TTC549 (cell line): Measurements from ENCODE around the gene CRACDL.

ENCODE experiments used
- FAIRE-seq: peaks from 2 replicates; lab custom pipeline; 2012; peaks lifted over from hg19 to GRCh38; lab: Jason Lieb, UNC

The CRACDL gene

DNA sequence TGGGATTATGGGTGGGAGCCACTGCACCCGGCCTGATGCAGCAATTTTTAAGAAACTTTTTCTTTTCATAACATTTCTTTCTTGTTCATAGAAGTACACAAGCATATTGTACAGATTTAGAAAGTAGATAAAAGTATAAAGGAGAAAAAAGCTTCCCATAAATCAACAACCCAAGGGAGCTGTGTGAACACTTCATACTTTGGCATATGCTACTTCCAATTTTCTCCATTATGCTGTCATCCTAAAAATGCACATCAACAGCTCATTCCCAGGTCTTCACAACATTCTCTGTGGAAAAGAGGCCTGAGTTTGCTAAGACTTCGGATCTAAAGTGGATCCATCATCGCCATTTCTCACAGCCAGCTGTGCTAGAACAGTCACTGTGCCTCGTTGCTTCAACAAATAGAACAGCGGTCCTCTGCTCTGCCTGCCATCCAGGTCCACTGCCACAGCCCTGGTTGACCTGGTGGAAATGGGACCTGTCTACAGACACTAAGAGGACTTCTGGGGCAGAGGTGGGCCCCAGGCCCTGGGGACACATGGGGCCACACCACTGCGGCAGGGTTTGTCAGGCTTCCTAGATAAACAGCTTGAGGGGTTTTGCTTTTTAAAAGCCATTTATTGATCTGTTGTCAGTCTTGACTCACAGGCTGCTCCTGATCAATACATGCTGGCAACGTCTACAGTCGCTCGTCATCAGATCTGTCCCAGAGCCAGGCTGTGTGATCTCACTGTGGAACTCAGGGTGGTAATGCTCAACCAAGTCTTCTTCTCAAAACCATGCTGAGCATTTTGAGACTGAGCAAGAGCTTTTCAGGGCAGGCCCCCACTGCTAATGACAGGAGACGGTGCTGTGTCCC is 132.4 kb downstream of the CRACDL start:
- FAIRE-seq: no peak

DNA sequence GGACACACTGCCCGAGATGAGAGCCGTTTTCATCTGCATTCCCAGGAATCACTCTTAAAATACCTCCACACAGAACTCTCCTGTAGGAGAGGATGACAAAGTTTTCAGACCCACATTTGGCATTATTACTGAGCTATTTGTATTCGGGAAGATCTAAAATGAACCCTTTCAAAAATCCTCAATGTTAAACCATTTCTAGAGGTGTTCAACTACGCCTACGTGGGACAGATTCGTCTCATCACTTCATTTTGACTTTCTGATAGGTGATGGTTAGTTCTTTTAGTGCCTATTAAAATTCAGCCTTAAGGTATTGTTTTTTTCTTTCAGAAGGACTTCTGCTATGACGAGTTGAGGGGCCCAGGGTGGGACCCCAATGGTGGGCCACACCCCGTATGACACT is 133.7 kb downstream of the CRACDL start:
- no peak for FAIRE-seq

DNA sequence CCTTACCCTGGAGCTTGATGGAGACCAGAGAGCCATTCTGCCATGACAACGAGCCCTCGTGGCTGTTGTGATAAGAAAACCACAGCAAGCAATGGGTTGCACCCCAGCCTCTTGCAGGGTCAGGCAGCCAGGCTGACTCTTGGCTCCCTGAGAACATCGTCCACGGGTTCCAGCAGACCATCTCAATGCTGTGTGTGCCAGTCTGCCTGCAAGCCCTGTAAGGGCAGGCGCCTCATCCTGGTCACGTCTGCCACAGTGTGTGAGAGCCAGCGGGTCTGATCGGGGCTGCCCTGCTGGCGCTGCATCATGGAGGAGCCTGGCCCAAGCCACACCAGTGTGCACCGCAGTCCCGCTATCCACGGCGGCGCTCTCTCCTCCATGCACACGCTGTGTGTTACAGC is 134.1 kb downstream of the CRACDL start:
- FAIRE-seq: no peak

DNA sequence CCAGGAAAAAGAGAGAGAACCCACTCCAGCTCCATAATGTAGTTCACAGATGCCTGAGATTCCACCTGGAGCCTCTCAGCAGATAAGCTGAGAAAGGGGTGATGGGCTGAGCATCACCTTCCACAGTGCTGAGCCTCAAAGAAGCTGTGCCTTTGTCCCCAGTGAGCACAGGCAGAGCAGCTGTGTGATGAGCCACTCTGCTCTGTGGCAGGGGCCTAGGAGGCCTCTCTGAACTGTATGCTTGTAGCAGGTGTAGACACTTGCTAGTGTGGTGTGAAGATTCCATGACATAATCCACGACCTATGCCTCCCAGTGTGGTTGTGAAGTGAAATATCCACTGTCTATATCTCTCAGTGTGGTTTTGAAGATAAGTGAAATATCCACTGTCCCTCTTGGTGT is 134.7 kb downstream of the CRACDL start:
- no peak for FAIRE-seq

DNA sequence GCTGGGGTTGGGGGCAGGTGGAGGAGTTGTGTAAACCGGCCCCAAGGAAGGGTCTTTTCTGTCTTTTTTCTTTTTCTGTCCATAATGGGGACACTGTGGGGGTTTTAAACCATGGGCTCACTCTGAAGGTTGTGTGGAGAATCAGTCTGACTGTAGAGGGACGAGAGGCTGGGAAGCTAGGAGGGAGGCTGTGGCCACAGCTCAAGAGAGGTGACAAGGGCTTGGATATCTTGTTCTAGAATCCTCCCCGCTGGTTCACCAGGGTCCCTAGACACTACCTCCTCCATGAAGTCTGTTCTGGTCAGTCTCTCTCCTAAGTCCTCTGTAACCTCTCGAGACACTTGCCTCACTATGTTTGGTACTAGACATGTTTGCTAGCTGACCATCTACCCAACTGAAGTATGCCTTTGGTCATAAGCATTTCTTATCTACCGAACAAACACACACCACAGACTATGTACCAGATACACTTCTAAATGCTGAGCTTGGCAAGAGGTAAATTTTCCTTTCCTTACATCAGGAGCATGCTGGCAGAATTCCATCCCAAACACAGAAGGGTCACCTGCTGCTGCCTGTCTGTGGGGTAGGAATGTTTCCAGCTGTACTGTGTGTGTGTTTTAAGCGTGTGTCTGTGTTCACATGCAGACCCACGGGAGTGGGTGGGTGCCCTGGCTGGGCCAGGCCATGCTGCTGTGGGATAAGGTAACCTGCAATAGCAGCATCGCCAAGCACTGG is 135.5 kb downstream of the CRACDL start:
- no peak for FAIRE-seq

DNA sequence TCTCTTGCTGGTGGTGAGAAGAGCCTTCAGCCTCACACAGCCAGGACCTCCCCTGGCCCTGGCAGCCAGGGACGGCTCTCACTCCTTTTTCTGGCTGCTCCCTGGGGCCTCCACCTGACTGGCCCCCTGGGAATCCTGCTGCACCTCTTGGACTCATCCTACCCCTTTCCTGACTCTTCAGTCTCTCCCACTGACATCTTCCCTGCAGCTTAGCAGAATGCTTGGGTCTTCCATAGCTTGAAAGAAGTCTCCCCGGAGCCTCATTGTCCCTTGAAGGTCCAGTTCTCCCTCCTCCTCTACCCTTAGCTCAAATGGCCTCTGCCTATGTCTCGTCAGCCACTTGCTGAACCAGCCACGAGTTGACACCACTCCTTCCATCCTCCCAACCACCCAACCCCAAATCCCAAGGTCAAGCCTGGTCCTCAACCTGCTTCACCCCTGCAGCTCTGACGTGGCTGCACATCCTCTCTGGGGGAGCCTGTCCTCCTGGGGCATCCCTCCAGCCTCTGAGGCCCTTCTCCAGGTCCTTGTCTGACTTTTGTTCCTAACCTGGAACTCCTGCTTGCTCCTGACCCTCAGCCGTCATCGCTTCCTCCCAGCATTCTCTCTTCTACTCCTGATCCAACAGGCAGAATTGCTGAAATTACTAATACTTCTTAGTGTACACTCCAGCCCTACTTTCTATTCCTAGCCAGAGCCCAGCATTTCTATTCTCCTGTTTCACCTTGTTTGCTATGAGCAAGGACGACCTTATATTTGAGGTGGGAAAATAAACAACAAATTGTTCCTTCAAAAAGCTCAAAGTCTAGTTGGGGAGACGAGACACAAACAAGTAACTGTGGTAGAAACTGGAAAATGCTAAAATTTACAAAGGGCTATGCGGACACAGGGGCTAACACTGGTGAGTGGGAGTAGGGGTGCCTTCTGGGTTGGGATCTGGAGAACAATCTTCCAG is 136.4 kb downstream of the CRACDL start:
- no peak for FAIRE-seq

DNA sequence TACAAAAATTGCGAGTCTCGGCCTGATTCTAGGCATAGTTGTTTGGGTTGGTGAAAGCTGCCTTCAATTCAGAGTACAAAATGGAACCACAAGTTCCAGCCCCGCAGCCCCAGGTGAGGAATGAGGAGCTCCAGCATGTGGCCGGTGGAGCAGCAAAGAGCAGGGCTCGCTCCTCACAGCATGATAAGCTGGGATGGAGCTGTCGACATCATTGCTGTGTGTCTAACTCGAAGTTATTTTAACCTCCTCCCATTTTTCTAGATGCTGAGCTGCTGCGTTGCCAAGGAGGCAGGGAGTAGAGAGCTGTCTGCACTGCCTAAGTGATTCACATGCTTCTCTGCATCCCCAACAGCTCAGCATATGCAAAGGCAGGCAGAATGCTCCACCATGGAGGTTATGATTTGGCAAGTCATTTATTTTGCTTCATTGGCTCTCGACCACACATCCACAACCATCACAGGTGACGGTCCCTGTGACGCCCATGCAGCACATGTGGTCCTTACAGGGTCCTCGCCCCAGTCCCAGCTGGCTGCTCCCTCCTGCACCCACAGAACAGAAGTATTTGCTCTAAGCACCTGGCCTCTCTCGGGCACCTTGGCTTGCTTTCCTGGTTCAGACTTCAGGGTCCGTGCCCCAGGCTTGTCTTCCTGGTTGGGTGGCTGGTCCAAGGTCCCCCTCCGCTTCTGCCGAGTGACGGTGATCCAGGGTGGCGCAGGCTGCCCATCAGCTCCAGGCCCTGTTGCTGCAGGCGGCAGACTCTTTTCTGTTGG is 139.1 kb downstream of the CRACDL start:
- no peak for FAIRE-seq

DNA sequence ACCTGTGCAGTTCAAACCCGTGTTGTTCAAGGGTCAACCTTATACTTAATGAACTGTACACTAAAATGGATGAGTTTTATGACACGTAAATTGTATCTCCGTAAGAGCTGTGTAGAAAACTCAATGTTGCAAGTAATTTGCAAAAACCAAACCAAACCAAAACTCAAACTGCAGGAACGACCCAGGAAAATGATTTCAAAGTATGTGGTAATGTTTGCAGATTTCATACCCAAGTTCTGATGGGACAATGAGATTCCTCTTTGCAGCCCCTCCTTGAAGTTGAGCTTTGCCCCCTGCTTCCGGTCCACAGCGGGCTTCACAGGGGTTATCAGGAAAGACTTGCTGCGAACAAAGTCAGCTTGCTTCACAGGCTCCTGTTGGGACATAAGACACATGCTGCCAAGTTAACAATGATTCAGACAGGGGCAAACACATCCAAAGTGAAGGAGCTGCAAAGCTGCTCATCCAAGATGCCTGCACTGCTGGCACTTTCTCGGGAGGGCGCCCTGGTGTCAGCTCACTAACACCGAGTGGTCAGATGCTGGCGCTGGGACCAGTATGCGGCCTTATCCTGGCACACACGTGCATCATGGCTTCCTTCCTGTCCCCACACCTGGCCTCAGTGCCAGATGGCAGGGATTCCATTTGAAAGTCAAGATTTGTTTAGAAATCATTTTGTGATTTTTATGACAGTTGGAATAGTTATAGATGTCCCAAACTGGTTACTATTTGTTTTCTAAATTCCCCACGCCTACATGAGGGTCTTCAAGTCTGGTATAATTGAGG is 139.9 kb downstream of the CRACDL start:
- no peak for FAIRE-seq

DNA sequence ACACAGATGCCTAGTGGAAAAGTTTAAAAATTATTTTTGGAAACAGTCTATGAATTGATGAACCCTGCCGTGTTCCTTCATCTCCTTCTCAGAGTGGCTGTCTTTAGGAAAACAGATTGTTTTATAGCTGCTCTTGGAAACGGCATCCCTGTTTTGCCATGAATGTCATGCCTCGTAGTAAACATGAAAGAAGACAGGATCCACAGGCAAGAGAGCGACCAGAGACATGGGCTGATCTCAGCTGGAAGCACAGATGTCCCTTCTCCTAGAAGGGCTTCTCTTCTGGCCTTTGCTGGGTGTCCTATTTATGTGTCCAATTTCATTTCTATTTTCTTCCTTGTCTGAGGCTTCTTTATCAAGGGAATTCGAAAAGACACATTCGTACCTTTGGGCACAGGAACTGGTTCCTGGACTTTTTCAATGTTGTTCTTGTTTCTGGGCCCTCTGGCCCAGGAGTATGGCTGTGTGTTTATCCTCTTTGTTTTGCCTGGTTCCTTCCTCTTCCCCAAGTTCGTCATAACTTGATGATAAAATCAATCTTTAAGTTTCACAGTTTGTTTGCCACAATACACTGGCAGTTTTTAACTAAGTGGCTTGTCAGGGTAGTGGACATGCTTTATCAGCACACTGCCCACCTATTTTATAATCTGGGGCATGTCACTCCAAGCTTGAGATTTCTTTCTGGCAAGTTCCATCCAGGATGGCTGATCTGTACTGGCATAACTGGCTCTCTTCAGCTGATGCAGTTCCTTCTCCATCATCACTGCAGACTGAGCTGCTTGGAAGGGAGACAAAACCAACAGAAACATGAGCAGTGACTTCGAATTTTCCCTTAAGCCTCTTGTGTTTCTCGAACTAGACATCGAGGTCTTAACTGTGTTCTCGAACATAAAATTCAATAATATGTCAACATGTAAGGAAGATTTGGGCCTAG is 141.9 kb downstream of the CRACDL start:
- FAIRE-seq: no peak

DNA sequence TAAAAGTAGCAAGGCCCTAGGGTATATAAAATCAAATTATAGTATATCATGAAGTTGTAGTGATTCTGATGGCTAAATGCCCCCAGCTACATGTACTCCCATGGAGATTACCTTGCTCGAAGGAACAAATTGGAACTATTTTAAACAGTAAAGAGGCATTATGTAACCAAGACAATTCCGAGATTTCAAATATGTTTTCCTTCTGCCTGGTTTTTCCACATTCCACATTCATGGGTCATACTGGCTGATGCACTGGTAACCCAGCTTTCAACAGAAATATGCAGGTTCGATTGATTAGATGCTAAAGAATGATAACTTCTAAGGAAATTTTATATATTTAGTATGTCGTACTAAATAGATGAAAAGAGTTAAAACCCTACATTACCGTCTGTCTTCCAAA is 142.8 kb downstream of the CRACDL start:
- FAIRE-seq: no peak

DNA sequence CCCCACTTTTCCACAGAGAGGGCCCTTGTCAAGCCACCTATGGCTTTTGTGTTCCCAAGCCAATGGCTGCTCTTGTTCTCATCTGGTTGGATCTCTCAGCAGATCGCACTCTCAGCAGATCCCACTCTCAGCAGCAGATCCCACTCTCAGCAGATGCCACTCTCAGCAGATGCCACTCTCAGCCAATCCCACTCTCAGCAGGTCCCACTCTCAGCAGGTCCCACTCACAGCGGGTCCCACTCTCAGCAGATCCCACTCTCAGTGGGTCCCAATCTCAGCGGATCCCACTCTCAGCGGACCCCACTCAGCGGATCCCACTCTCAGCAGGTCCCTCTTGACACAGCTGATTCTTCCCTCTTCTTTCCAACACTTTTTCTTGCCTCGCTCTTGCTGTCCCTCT is 145.8 kb downstream of the CRACDL start:
- FAIRE-seq: no peak

DNA sequence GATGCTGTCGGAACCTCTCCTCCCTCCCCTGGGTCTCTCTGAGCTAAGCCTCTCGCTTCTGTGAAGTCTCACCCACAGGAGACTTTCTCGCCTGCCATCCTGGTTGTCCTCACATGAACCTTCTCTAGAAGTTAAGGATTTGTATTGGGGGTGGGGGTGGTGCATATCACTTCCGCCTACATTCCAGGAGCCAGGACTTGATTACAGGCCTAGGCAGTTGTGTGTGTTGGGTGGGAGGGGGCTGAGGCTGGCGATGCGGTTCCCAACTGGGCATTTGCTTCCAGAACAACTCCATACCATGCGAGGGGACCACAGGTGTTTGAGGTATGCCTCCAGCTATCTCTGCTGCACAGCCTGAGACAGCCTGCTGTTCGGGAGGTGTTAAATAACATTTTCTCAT is 148.3 kb downstream of the CRACDL start:
- no peak for FAIRE-seq

DNA sequence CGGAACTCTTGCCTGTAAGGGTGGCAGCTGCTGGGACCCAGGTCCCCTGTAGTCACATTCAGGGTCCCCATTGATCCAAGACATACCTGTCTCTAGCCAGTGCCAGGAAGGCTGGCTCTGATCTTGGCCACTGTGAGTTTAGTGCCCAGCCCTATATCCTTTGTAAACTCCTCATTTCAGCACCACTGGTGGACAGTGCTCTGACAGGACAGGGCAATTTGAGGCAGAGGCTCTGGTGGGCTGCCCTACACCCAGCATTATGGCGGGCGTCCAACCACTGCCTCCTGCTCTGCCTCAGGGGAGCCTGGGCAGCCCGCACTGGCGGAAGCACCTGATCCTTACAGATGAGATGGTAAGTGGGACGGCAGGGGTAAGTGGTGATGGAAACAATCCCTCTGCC is 149.8 kb downstream of the CRACDL start:
- no peak for FAIRE-seq

DNA sequence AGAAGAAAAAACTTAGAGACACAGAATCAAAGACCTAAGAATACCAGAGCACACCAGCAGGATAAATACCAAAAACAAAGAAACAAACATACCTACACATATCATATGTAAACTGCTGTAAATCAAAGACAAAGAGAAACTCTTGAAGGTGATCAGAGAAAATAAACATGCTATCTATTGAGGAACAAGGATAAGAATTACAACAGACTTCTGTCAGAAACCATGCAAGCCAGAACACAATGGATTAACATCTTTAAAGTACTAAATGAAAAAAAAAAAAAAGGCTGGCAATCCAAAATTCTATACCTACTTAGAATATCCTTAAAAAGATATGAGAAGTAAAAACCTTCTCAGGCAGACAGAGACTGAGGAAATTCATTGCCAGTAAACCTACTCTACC is 153.5 kb downstream of the CRACDL start:
- FAIRE-seq: no peak

DNA sequence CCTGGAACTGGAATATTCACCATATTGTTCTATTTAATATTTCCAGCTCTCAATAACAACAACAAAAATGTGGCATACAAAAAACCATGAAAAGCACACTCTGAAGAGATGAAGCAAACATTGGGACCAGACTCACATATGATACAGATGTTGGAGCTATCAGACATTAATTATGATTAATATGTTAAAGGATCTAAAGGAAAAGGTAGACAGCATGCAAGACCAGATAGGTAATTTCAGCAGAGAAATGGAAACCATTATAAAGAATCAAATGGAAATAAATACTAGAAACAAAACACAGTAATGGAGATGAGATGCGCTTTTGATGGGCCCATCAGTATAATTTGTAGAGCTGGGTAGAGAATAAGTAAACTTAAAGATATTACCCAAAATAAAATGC is 154.2 kb downstream of the CRACDL start:
- no peak for FAIRE-seq

DNA sequence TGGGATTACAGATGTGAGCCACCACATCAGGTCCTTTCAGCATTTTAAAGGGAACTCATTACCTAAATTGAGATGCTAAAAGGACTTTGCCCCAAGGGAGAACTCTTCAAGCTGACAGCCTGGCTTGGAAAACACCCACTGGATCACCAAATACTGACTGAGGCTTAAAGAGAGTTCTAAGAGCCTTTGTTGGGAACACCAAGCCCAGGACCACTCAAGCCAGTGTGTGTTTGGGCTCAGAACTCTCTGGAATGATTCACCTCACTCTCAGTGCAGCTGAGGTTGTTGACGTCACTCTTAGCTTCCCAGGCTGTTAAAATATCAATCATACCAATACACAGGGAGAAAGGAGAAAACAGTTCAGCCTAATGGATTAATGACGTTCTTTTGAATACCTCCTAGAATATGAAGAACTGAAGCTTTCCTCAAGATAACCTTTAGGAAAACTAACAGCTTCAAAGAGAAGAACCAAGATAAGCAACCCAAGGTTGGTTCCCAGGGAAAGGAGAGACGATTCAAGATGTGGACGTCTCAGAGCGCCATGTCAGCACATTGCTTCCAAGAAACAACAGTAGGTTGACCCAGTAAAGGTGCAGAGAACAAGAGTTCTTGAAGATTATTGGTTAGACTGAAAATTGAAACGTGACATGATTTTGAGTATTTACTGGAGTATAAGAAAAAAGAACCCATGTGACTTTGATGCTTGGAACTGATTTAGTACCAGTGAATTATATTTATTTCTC is 157.1 kb downstream of the CRACDL start:
- no peak for FAIRE-seq

DNA sequence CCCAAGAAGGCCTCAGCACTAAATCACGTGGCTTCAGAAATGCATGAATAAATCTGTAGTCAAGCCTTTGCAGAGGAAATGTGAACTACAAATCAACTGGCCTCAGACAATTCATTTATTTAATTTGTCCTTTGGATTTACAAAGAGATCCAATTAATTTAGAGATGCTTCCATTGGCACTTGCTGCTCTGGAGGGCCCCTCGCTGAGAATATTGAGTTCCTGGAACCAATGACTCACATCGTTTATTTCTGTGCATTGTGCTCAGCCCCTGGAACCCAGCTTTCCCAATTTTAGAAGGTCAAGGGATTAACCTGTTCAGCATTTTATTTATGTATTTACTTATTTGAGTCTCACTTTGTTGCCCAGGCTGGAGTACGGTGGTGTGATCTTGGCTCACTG is 157.9 kb downstream of the CRACDL start:
- FAIRE-seq: no peak

DNA sequence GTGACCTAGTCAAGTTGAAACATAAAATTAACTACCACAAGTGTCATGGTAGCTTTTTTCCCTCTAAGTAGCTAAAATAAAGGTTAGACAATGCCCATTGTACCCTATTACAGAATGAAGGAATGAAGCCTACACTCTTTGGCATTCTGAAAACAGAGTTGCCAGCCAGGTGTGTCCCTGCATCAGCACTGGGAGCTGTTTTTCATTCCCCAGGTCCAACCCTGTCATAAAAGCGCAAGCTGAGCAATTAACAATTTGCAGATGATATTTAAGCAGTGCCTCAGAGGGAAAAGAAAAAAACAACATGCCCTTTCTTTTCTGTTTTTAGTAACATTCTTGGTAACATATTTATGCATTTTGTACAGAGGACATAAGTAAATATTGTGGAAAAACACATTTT is 158.3 kb downstream of the CRACDL start:
- FAIRE-seq: no peak

DNA sequence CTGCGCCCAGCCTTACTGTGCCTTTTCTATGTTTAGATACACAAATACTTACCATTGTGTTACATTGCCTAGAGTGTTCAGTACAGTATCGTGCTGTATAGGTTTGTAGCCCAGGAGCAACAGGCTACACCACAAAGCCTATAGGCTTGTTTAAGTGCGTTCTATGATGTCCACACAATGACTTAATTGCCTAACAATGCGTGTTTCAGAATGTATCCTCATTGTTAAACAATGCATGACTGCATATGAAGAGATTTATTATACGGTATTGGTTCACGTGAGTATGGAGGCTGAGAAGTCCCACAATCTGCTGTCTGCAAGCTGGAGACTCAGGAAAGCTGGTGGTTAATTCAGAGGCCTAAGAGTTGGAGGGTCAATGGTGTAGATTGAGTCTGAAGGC is 158.9 kb downstream of the CRACDL start:
- no peak for FAIRE-seq
